ENCODE results near the gene GATA2. TPM values are rescaled to one million over a fixed set of nuclear protein-coding genes. Genes with fewer than 3 reads are reported as not detected.

The GATA2 gene
- total and polyA plus RNA-seq, 2 of the 8 experiments (the other 6 are each of a cell fraction or from before 2014, with no cell fraction given), result 0.03 to 0.30 TPM

GRCh38 chr3:128500556-128500955, 7.6 kb upstream of the GATA2 start:
- Histone ChIP-seq H2BK20ac (ENCODE audit: low read length) (no peak overlapping the region), H3K36me3 (ENCODE audit: control insufficient read depth in 2 of 4, insufficient read depth in 4 of 4, low read length in 3 of 4) (0 out of 8 replicates have a peak, but pooled peaks cover 0 to 5% (median 0%) of the 10 kb centered on the region in 4 experiments), H4K91ac (replicated peaks; ENCODE audit: insufficient read length, low read length) (no peak overlapping the region), H2BK15ac (ENCODE audit: low read length) (no peak overlapping the region), H3K27ac (ENCODE audit: low read depth, low read length) (no peak overlapping the region), H2AK5ac (ENCODE audit: low read depth, low read length) (no peak overlapping the region), H3K18ac (ENCODE audit: extremely low read depth, low read length) (no peak overlapping the region), H3K4me2 (ENCODE audit: insufficient read depth in 1 of 2, low read depth in 2 of 2, low read length in 2 of 2) (no peak overlapping the region), H3K23me2 (ENCODE audit: low read depth, low read length) (peaks cover 5% of the 10 kb centered on the region; the same call in 1 of the 2 replicates), H4K8ac (ENCODE audit: extremely low read depth, insufficient read depth, low read length) (no peak overlapping the region), H3K4me1 (replicated peaks in 1 of 4; ENCODE audit: control insufficient read depth in 3 of 4, insufficient read depth in 4 of 4, low read length in 3 of 4) (peaks cover 0 to 18% (median 9%) of the 10 kb centered on the region in 4 experiments; a peak in 6 of 7 replicates), H2BK5ac (ENCODE audit: low read depth, low read length) (no peak overlapping the region), H3K56ac (replicated peaks; ENCODE audit: insufficient read length, low read depth, low read length) (no peak overlapping the region), H3K79me1 (ENCODE audit: low read depth, low read length) (no peaks in the 10 kb centered on the region), H3K23ac (ENCODE audit: insufficient read length) (no peak overlapping the region), H2AFZ (ENCODE audit: low read length) (no peak overlapping the region), H4K20me1 (replicated peaks in 1 of 2; ENCODE audit: control insufficient read depth in 1 of 2, insufficient read depth in 2 of 2, low read length in 2 of 2) (peaks cover 2 to 12% of the 10 kb centered on the region in 2 experiments), H3K4ac (replicated peaks; ENCODE audit: insufficient read length, low read depth, low read length) (no peak overlapping the region), H2BK120ac (replicated peaks; ENCODE audit: low read depth, low read length) (no peak overlapping the region), H4K5ac (ENCODE audit: insufficient read length, low read depth, low read length) (no peak overlapping the region), H3K27me3 (replicated peaks in 1 of 4; ENCODE audit: control insufficient read depth in 3 of 4, extremely low read depth in 1 of 4, insufficient read depth in 3 of 4, low read length in 3 of 4) (peaks cover 20 to 36% (median 35%) of the 10 kb centered on the region in 4 experiments), H3K14ac (ENCODE audit: insufficient read length) (no peak overlapping the region), H2BK12ac (ENCODE audit: low read depth, low read length) (no peak overlapping the region), H3K9ac (replicated peaks in 1 of 4; ENCODE audit: extremely low read depth in 1 of 4, low read depth in 3 of 4, low read length in 3 of 4) (no peak overlapping the region), H3K9me3 (ENCODE audit: insufficient read depth in 2 of 2, low read depth in 1 of 2, low read length in 1 of 2) (no peaks in the 10 kb centered on the region; a peak in 1 of 4 replicates), H3K4me3 (ENCODE audit: extremely low read depth in 1 of 4, insufficient read depth in 2 of 4, low read depth in 3 of 4, low read length in 4 of 4) (no peak overlapping the region), H3K79me2 (ENCODE audit: control insufficient read depth in 1 of 2, insufficient read depth in 2 of 2, low read length in 2 of 2) (no peaks in the 10 kb centered on the region)
- ChIA-PET POLR2A (ENCODE audit: partially characterized antibody) (no interaction called here), CTCF (ENCODE audit: partially characterized antibody) (interaction anchor here (1.2 kb wide), 1 partner anchor 108 kb away, joined by 3 read pairs; no protein-coding TSS in a partner anchor)
- 84% methylated on average over 4 of the region's 4 CpGs; no CpG with 5 or more reads in 1 of the 2 experiments for WGBS, 2 experiments (ENCODE audit: extremely low coverage in 1 of 2, insufficient coverage in 1 of 2, insufficient read length in 1 of 2, insufficient replicate concordance in 2 of 2, low coverage in 1 of 2, low lambda C conversion rate in 2 of 2, missing lambda C conversion rate in 1 of 2)
- no peak for TF ChIP-seq BRCA1 (IDR thresholded peaks at IDR 0.05; ENCODE audit: low read depth, low read length)
- TF ChIP-seq TAF7 (optimal IDR thresholded peaks at IDR 0.05; ENCODE audit: borderline replicate concordance, low read depth, low read length), result no peak
- TF ChIP-seq RNF2 (IDR thresholded peaks at IDR 0.05; ENCODE audit: borderline replicate concordance, low read depth, low read length, missing control alignments, poor library complexity, severe bottlenecking), result no peak
- DNase-seq (ENCODE audit: low read depth in 1 of 2, low spot score in 2 of 2), result no peak
- no peak for FAIRE-seq
